HG03521 (cell line): ENCODE results near the gene NOP10.
"Not testable (repeated sequence)": the region's sequence is repeated elsewhere in the genome, so short reads cannot be mapped to it uniquely, and the experiment has no call there.

ENCODE experiments used
- ATAC-seq: cut with Tn5 transposase; IDR thresholded peaks from one replicate; pipeline ENCODE4 v1.9.1; 2021; ENCODE audit warnings: mild to moderate bottlenecking, moderate library complexity; ENCODE audit not compliant: unreplicated experiment

NOP10 gene

DNA sequence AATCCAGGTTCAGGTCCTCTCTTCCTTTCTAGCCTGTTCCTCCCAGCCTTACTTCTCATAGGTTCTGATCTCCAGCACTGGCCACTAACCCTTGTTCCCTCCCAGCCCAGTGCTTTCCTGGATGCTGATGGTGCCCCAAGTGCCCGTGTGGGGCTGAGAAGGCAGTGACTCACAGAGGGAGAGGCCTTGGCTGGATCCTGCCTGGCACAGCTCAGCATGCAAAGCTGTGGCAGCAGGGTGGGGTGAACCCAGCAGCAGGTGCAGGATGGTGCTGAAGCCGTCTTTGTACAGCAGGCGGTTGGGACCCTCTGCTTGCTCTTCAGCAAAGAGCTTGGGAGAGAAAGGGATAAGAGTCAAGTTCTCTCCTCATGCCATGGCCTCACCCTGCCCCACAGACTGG lies 16.5 kb upstream of the NOP10 start:
- no peak for ATAC-seq

DNA sequence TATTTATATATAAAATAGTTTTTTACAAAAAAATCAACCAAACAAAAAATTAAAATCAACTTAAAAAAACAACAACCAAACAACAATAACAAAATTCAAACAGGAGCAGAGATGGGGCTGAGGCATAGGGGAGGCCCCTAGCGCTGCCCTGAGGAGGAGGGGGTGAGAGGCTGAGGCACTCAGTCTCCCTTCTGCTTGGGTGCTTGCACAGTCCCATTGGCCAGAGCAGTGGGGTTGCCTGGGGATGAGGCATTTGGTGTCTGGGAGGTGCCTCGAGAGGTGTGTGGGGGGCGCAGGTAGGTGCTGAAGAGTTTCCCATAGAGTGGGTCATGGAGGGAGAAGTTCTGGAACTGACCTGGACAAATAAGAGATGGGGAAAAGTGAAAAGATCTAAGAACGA lies 16.0 kb upstream of the NOP10 start:
- ATAC-seq: no peak

DNA sequence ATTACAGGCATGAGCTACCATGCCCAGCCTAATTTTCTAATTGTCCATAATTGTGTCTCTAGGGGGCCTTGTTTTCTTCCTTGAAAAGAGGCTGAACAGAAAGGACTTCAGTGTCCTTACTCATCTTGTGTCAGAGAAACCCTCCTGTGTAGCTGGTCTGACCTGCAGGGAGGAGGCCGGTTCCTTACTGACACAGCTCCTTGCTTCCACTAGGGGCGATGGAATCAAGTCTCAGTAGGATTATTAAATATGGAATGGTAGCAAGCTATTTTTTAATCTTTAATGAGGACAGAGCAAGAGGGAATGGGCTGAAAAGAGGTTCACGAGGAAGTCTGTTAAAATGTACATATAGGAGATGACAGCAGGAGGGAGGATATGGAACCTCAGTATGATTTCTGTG lies 15.4 kb upstream of the NOP10 start:
- ATAC-seq: no peak

DNA sequence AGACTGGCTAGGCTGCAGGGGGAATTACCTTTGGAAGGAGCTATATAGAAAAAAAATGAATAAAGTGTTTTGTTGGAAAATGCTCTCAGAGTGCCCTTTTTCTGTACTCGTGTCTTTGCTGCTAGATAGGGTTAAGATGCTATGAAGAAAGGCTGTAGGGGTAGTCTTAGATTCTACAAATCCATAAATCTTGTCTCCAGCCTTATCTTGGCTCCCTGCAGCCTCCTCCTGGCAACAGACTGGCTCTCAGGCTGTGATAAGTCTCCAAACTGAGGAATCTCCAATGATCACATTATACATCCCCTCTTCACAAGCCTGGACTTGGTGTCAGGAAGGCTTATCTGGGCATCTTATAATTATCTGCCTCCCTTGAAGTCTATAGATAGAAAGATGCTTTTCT lies 14.7 kb upstream of the NOP10 start:
- no peak for ATAC-seq

DNA sequence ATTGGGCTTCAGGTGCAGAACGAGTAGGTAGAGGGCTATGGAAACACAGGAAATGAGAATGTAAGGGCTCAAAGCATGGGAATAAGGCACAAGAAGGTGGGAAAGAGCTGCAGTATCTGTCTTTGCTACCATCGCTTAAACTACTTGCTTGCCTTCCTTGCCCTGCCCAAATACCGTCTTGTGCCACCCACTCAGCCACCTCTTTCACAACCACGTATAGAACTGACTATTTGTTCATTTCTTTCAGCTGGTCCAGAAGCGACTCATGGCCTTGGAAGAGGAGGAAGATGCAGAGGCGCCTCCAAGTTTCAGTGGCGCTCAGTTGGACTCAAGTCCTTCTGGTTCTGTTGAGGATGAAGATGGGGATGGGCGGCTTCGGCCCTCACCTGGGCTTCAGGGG lies 12.3 kb upstream of the NOP10 start:
- ATAC-seq: no peak

DNA sequence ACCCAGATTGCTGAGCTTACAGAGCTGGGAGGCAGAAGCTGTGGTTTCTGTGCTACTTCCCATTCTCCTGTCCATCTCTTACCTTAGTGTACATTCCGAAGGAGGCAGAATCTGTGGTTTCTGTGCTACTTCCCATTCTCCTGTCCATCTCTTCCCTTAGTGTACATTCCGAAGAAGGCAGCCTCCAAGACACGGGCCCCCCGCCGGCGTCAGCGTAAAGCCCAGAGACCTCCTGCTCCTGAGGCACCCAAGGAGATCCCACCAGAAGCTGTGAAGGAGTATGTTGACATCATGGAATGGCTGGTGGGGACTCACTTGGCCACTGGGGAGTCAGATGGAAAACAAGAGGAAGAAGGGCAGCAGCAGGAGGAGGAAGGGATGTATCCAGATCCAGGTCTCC lies 11.3 kb upstream of the NOP10 start:
- no peak for ATAC-seq

DNA sequence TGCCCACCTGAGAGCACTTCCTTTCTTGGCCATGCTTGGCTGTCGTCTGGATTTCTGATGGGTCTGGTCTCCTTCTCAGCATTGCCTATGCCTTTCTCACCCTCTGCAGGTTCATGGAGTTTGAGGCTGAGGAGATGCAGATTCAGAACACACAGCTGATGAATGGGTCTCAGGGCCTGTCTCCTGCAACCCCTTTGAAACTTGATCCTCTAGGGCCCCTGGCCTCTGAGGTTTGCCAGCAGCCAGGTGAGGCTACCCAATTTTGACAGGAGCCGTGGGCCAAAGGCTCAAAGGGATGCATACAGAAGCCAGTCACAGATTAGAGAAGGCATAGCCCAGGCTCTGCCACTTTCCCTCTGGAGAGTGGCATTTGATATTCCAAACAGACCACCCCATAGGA lies 10.7 kb upstream of the NOP10 start:
- ATAC-seq: no peak

DNA sequence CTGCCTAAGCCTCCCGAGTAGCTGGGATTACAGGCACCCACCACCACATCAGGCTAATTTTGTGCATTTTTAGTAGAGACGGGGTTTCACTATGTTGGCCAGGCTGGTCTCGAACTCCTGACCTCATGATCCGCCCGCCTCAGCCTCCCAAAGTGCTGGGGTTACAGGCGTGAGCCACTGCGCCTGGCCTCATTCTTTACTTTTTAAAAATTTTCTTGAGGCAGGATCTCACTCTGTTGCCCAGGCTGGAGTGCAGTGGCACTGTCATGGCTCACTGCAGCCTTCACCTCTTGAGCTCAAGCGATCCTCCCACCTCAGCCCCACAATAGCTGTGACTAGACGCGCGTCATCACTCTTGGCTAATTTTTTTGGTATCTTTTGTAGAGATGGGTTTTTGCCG lies 10.1 kb upstream of the NOP10 start:
- not testable (repeated sequence) for ATAC-seq

DNA sequence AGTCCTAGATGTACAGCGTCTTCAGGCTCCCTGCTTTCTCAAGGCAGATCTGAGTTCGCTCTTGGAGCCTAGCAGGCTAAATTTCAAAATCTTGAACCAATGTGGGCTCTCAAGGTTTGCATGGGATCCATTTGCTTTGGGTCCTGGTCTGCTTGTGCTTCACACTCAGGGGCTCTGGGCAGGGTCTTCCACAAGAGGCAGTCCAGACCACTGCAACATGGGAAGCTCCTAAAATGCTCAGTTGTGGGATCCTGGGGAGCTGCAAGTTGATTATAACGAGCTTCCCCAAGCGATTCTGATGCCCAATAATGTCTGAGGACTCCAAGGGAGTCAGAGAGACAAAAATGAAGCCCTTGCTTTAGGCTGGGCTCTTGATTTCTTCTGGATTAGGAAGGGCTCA lies 6.8 kb upstream of the NOP10 start:
- no peak for ATAC-seq

DNA sequence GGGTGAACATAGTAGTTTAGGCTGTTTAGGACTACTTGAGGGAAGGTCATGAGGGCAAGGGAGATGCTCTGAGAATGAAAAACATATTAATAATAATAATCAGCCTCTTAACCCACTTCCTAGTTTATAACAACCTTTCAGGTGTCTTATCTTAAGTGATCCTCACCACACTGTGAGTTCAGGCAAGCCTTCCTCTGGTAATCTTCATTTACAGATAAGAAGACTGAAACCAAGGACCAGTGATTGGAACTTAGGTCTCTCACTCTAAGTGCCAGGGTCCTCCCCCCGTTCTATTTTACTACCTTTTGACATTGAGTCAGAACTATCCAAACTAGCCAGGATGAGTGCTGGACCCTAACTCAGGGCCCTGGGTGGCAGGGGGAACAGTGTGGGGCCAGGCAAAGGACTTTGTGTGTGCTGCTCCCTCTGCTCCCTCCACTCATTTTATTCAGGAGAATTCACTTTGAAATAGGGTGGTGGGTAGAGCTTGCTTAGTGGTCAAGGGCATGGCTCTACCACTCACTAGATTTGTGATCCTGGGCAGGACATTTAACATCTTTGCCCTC lies 5.9 kb upstream of the NOP10 start:
- no peak for ATAC-seq

DNA sequence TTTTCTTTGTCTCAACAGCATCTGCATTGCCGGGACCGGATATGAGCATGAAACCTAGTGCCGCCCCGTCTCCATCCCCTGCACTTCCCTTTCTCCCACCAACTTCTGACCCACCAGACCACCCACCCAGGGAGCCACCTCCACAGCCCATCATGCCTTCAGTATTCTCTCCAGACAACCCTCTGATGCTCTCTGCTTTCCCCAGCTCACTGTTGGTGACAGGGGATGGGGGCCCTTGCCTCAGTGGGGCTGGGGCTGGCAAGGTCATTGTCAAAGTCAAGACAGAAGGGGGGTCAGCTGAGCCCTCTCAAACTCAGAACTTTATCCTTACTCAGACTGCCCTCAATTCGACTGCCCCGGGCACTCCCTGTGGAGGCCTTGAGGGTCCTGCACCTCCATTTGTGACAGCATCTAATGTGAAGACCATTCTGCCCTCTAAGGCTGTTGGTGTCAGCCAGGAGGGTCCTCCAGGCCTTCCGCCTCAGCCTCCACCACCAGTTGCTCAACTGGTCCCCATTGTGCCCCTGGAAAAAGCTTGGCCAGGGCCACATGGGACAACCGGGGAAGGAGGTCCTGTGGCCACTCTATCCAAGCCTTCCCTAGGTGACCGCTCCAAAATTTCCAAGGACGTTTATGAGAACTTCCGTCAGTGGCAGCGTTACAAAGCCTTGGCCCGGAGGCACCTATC lies 5.2 kb upstream of the NOP10 start:
- ATAC-seq: no peak

DNA sequence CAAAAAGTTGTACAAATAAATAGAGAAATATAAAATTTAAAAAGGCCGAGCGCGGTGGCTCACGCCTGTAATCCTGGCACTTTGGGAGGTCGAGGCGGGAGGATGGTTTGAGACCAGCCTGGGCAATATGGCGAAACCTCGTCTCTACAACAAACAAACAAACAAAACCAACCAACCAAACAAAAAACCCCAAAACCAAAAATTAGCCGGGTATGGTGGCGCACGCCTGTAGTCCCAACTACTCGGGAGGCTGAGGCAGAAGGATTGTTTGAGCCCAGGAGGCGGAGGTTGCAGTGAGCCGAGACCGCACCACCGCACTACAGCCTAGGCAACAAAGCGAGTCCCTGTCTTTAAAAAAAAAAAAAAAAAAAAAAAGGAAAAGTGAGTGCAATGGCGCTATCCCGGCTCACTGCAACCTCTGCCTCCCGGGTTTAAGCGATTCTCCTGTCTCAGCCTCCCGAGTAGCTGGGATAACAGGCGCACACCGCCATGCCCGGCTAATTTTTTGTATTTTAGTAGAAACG lies 661 bp downstream of the NOP10 start:
- ATAC-seq: not testable (repeated sequence)

DNA sequence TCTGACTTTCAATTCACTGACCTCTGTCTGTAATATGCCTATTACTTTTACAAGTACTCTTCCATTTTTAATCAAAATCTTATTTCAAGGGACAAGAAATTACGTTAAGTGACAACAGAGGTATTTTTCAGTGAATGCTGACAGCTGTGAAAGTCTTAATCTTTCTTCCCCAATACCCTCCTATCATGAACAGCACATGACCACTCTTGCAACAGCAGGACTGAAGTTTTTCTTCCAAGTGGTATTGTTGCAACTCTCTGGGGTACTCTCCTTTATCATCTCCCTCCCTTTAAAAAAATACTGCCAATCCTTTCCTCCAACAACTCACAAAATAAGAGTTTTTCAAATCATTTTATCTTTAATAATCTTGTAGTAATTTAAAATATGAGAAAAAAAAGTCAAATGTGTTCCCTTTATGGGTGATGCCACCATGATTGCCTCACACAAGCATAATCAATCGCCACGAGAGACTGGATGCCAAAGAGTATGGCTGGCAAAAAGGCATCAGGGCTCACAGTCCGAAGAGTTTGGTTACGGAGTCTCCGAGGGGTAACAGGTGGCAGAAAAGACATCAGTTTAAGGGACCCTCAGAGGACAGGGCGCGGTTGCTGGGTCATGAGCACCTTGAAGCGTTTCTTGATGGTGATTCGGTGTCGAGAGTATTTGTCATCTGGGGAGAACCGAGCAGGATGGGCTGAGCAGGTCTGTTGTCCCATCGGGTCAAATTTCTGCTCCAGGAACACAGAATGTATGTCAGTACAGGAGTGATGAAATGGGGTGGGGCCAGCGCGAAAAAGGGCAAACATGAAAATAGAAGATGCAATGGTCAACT lies 1.3 kb downstream of the NOP10 start:
- ATAC-seq: no peak

DNA sequence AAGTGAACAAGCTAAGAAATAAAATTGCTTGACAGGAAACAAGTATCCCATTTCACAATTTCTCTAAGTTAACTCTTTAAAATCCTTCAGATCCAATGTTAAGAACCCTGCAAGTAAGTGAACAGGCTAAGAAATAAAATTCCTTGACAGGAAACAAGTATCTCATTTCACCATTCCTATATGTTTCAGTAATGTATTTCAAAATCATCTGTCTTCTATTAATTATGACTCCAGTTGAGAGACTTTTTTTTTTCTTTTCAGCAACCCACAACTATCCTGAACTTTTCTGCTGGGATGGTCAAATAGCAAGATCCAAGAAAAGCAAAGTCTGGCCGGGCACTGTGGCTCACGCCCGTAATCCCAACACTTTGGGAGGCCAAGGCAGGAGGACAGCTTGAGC lies 3.0 kb downstream of the NOP10 start:
- ATAC-seq: no peak

DNA sequence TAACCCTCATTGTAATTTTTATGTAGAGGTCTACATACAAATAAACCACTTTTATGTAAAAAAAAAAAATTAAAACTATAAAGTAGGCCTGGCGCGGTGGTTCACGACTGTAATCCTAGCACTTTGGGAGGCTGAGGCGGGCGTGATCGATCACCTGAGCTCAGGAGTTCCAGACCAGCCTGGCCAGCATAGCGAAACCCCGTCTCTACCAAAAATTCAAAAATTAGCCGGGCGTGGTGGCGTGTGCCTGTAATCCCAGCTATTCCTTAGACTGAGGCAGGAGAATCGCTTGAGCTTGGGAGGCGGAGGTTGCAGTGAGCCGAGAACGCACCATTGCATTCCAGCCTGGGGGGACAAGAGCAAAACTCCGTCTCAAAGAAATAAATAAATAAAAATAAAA lies 4.6 kb downstream of the NOP10 start:
- ATAC-seq: no peak

DNA sequence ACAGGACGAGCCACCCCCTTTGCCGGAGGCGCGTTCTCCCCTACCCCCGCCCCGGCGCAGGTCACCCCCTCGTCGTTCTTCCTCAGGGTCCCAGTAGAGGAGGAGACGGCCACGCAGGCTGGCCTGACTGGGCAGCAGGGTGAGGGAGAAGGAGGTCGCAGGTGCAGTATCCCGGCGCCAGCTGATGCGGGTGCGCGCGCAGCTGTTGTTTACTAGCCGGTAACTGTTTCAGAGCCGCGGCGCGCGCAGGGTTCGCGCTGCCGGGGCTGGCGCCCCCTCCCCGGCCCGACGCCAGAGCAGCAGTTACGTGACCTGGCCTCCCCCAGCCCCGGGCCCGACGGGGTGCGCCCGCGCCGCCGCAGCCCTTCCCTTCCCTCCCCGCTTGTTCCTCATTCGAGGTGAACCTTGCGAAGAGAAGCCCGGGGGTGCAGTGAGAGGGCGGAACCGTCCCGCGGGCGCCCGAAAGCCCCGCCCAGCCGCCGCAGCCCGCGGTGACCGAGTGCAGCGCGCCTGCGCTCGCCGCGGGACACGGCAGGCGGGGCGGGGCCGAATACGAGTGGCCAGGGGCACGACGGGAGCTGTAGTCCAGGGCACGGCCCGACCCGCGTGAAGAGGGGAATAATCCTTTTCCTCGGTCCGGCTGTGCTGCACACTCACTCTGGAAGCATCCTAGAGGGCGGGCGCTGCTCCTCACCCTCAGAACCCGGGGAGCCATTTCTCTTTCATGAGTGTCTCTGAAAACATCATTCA lies 5.2 kb downstream of the NOP10 start, which contains the start of gene SLC12A6:
TSS of gene SLC12A6 (minus strand) at position 225 of the 750 bp plus-strand sequence. CDS start 1,101 bp downstream, outside the sequence.
- ATAC-seq: peak; percentile 70

DNA sequence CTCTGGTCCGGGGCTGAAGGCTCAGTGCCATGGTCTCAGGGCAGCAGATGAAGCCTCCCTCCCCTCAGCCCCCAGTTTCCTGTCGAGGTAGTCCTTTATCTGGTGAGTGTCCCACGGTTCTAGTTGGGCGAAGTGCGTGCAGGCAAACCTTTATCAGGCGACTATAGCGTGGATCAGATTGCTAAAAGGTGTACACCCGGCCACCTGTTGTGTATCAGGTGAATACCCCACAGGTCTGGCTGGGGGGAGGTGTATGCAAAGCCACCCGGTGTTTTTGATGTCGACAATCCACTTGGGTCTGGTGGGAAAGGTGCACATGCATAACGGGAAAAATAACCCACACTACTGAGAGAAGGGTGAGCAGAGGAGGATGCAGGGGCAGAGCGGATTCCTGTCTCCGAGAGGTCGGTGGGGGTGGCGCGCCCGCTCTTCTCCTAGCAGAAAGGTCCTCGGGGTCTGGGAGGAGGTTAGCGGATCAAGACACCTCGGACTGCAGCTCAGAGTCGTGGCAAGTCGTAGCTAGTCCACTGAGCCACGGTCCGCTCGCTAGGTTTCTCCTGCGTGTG lies 5.9 kb downstream of the NOP10 start:
- no peak for ATAC-seq

DNA sequence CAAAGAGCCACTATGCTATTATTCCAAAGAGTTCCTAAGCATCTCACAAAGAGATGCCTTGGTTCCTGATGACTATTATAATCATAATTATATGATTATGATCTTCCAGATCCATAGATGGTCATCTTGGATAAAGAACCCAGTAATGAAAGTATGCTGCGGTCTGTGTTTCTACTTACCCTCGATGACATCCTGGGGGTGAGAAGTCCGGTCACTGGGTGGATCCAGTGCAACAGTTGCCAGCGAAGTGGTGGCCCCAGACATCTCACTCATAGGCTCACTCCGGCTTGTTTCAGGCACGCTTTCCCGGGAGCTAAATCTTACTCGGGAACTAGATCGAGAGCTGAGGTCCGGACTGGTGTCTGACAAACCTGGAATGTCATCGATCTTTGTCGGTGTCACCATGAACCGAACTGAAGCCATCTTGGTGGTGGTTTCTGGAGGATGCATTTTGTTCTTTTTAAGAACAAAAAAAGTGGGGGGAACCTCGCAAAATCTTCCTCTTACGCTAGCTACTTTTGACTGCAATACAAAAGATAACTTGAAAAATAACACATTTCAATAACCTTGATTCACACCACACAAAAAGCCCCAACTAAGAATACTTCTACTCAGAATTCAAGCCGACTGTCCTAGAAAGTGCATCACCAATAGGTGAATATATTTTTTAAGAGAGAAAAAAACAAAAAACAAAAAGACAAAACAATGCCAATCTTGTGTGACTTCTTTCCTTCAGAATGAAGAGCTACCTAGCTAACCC lies 6.5 kb downstream of the NOP10 start:
- no peak for ATAC-seq

DNA sequence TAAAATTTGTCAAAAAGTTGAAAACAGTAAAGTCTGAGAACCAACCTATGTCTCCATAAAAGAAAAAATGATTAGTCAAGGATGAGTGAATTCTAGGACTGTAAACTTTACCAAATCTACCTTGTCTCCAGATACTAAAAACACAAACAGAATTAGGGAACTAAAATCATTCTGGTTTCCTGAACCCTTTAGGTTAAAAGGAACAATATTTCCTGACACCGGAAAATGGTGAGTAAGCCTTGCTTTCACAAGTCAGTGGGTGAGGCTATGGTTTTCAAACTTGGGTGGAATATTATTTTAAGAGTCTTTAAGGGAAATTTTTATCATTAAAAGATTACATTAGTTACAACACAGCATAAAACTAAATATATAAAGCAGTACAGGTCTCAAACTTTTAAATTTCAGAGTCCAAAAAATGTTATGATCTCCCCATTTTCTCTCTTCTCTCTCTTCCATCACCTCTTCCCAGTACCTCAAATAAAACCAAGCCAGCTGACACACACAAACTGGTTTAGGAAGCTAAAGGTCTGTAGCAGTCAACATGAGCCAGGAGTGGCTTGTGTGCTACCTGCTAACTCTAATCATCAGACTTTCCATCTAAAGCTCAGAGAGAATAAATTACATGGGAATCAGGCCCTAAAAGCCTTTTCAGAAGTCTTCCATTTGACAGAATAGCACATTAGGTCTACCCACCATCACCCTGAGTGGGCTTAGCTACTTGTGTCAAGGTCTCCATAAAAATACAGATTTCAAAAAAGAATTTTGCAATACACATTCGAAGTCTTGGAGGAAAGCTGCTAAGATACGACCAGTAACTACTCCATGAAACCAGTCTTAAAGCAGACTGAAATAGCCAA lies 7.5 kb downstream of the NOP10 start:
- no peak for ATAC-seq
